ENCODE results near the gene LRRC43.

GRCh38 chr12:122227341-122227740, 44.4 kb downstream of the LRRC43 start:
- TF ChIP-seq POLR2AphosphoS5 (IDR thresholded peaks at IDR 0.05; ENCODE audit: low read depth, low read length): no peak
- TF ChIP-seq TAF1 (IDR thresholded peaks at IDR 0.05; ENCODE audit: borderline replicate concordance, low read depth, low read length): no peak
- TF ChIP-seq POLR2A (IDR thresholded peaks at IDR 0.05; ENCODE audit: low read depth, low read length): no peak

Data from GM12892 (cell line).